ENCODE results near the gene ASB1. TPM values are rescaled to one million over a fixed set of nuclear protein-coding genes. Genes with fewer than 3 reads are reported as not detected.

ASB1 gene
- total and polyA plus RNA-seq, 10 of the 15 experiments (the other 5 are each of a cell fraction or from before 2014, with no cell fraction given): 5.2 to 31.2 (median 25.8) TPM

GRCh38 chr2:238406221-238406997, 20.3 kb upstream of the ASB1 start:
- H3K27ac ChIP-seq (ENCODE audit: control insufficient read depth, insufficient read depth): no peak overlapping the region
- no peaks in the 10 kb centered on the region for H3K4me1 ChIP-seq (ENCODE audit: control insufficient read depth, insufficient read depth, low read length)
- H3K79me2 ChIP-seq (ENCODE audit: control insufficient read depth, insufficient read depth, low read length): no peaks in the 10 kb centered on the region
- POLR2A ChIA-PET: no interaction called here
- in situ Hi-C loops (cut with MboI) (no loop called here), intact Hi-C loops (cut with micrococcal nuclease; ENCODE audit: unreplicated experiment) (no loop called here)
- H3K4me3 ChIP-seq: no peak overlapping the region
- CTCF ChIA-PET: no interaction called here
- no peaks in the 10 kb centered on the region for H3K9me3 ChIP-seq (replicated peaks; ENCODE audit: control insufficient read depth, insufficient read depth, low read length)
- FAIRE-seq: no peak
- H3K27me3 ChIP-seq (replicated peaks in 1 of 2; ENCODE audit: control insufficient read depth in 2 of 2, insufficient read depth in 2 of 2, low read length in 1 of 2): no peaks in the 10 kb centered on the region
- RAD21 ChIA-PET (ENCODE audit: unreplicated experiment): no interaction called here
- DNase-seq (ENCODE audit: low read depth, low spot score): no peak
- BruUV-seq (replicated peaks): no TSS peak
- H3K36me3 ChIP-seq (ENCODE audit: control insufficient read depth in 2 of 2, insufficient read depth in 2 of 2, low read length in 1 of 2): no peaks in the 10 kb centered on the region
- H2AFZ ChIP-seq (ENCODE audit: control insufficient read depth, low read depth, low read length): no peak overlapping the region
- no peak overlapping the region for H3K9ac ChIP-seq (ENCODE audit: control insufficient read depth, insufficient read depth, low read length)
- no peaks in the 10 kb centered on the region for H4K20me1 ChIP-seq (ENCODE audit: control insufficient read depth, insufficient read depth)
- SMC1A ChIA-PET (ENCODE audit: uncharacterized antibody, unreplicated experiment): no interaction called here
- 70% methylated on average over 15 of the region's 20 CpGs for WGBS (ENCODE audit: insufficient coverage, insufficient replicate concordance, low lambda C conversion rate, missing lambda C conversion rate)
- TF ChIP-seq CHD4 (IDR thresholded peaks at IDR 0.05) (no peak), PBX3 (IDR thresholded peaks at IDR 0.05; ENCODE audit: insufficient replicate concordance, low read depth, low read length) (no peak), TCF7 (IDR thresholded peaks at IDR 0.05; ENCODE audit: borderline replicate concordance) (no peak), ZNF217 (IDR thresholded peaks at IDR 0.05) (no peak), HDAC6 (IDR thresholded peaks at IDR 0.05; ENCODE audit: unreplicated experiment) (no peak), HSF1 (IDR thresholded peaks at IDR 0.05; ENCODE audit: low read depth, low read length) (no peak), ATF3 (IDR thresholded peaks at IDR 0.05; ENCODE audit: borderline replicate concordance, extremely low read depth, low read depth, low read length) (no peak), NRF1 (conservative IDR thresholded peaks at IDR 0.05; ENCODE audit: low read depth, low read length) (no peak), MTA3 (IDR thresholded peaks at IDR 0.05; ENCODE audit: borderline replicate concordance, low read length) (no peak), HCFC1 (IDR thresholded peaks at IDR 0.05; ENCODE audit: low read length) (no peak), RB1 (IDR thresholded peaks at IDR 0.05; ENCODE audit: borderline replicate concordance) (no peak), IRF5 (IDR thresholded peaks at IDR 0.05; ENCODE audit: borderline replicate concordance) (no peak), RCOR1 (conservative IDR thresholded peaks at IDR 0.05; ENCODE audit: low read depth, low read length) (no peak), ZNF24 (IDR thresholded peaks at IDR 0.05) (no peak), JUNB (IDR thresholded peaks at IDR 0.05) (no peak), ZNF687 (IDR thresholded peaks at IDR 0.05) (no peak), CREM (IDR thresholded peaks at IDR 0.05; ENCODE audit: low read depth) (no peak)
- H3K4me2 ChIP-seq (ENCODE audit: control insufficient read depth, insufficient read depth): no peak overlapping the region
- no peak for ATAC-seq

Data from GM12878 (cell line).